GM10266 (cell line): ENCODE data around the gene SSNA1.

Experiments
- DNase-seq: peaks from one replicate; pipeline ENCODE4 v3.0.0; 2012; ENCODE audit errors: extremely low spot score
- TF ChIP-seq, protein P1 (sequence below): IDR thresholded peaks from 2 replicates; pipeline ENCODE4 v1.5.1; 2012; ENCODE audit warnings: mild to moderate bottlenecking, low read depth; ENCODE audit not compliant: control insufficient read depth, insufficient read depth; ENCODE audit errors: missing control alignments

Gene SSNA1

DNA sequence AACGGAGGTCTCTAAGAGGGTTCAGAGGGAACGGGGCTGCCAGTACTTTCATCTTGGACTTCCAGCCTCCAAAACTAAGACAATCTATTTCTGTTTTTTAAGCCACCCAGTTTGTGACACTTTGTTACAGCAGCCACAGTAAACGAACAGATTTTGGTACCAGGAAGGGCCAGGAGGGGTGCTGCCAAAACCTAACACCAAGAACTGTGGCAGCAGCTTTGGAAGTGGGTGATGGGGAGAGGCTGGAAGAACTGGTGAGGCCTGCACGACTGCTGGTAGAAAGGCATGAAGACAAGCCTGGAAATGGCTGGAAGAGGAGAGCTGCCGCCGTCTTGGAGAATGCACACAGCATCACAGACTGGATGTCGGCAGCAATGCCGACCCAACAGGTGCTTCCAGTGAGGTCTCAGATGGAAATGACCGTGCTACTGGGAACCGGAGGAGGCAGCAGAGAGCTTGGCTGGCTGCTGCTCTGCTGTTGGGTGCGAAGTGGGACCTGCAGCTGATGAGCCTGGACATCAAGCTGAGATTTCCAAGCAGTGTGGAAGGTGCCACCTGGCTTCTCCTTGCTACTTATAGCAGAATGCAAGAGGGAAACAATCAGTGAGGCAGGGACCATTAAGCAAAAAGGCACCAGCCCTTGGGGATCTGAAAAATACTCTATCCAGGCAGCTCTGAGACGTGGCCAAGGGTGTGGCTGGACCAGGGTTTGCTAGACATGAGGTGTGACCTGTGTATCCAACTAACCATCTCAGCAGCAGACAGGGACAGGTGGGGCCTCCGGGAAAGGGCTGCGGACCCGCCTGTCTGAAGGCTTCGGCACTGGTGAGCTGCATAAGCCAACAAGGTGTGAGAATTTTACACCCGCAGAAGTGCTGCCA, 11.9 kb upstream of the SSNA1 start:
- DNase-seq = peak; percentile 80
- TF ChIP-seq, protein P1, sequence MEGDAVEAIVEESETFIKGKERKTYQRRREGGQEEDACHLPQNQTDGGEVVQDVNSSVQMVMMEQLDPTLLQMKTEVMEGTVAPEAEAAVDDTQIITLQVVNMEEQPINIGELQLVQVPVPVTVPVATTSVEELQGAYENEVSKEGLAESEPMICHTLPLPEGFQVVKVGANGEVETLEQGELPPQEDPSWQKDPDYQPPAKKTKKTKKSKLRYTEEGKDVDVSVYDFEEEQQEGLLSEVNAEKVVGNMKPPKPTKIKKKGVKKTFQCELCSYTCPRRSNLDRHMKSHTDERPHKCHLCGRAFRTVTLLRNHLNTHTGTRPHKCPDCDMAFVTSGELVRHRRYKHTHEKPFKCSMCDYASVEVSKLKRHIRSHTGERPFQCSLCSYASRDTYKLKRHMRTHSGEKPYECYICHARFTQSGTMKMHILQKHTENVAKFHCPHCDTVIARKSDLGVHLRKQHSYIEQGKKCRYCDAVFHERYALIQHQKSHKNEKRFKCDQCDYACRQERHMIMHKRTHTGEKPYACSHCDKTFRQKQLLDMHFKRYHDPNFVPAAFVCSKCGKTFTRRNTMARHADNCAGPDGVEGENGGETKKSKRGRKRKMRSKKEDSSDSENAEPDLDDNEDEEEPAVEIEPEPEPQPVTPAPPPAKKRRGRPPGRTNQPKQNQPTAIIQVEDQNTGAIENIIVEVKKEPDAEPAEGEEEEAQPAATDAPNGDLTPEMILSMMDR = peak; percentile 70

DNA sequence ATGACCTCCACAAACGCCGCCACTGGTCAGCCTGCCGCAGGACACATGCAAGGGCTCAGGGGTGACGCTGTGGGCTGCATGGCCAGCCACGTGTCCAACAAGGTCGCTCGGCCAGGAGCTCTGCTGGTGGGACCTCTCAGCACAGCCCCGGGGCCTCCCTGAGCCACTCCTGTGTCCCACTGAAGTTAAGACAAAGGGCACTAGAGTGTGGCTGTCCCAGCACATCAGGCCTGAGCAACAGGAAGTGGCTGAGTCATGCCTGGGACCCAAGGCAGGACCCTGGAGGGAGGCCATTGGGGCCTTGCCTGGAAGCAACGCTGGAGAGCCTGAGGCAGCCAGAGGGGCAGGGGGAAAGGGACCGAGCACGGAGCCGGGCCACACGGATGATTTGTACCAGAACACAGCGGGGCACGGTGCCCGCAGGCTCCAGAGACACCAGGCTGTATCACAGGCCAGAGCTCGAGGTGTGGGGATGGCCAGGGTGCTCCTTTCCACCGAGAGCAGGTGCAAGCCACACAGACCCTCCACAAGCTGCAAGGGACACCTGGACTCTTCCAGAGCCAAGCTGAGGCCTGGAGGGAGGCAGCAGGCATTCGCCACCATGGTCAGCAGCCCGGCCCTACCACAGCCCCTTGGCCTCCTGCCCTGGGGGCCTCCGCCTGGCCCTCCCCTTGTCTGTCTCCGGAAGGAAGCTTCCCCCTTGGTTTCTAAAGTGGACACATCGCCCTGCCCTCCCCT, 10.1 kb upstream of the SSNA1 start:
- TF ChIP-seq, protein P1 = no peak
- DNase-seq = no peak

DNA sequence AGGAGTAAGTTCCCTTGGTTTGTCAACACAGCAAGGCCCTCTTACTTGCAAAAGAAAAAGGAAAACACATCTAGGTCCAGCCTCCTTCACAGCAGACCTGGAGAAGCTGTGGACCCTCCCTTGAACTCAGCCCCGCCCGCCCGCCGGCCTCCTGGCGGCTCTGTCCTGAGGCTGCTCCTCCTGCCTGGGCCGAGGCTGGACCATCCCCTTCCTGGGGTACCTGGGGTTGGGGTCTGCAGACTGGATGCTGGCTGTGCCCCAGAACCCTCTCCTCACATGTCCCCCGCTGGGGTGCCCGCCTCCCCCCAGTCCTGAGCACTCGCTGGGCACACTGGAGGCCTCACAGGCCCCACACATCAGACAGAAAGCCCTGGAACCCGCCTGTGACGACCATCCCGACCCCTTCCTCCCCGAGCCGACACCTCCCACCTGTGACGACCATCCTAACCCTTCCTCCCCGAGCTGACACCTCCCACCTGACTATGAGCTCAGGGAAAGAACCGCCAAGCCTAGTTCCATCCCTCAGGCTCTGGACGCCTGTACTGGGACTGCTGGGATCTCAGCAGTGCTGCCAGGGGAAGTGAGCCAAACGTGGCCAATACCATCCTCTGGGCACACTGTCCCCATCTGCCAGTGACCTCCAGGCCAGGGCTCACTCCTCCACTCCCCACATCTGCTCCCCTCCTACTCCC, 9.4 kb upstream of the SSNA1 start:
- TF ChIP-seq, protein P1 = no peak
- DNase-seq = no peak

DNA sequence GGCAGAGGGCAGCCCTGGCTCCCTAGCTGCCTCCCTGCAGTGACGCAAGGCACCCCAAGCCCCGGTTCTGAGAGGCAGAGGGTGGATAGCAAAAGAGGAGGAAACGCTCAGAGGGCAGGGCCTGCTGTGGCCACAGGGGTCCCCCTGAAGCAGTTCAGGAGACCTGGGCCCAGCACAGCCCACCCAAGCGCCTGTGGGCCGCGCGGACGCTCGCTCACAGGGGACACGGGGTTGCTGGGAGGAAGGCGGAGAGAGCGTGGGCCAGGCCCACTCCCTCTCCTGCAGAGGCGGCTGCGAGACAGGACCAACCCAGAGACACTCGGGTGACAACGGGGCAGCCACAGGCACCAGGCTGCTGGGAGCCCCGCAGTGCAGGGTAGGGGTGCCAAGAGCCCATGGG, 8.7 kb upstream of the SSNA1 start:
- TF ChIP-seq, protein P1 = no peak
- DNase-seq = no peak

DNA sequence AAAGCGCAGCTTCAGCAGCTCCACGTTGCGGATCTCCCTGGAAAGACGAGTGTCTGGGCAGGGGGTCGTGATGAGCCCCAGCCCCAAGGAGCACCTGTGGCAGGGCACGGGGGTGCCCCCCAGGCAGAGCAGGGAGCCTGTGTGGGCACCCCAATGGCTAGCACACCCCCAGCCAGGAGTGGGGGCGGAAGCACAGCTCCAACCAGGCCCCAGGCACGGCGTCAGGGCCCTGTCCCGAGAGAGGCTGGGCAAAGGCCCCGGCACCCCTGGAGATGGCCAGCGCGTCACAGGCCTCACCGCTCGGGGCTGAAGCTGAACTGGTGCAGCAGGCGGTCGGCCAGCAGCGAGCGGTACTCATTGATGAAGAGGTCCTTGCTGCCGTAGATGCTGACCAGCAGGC, 8.0 kb upstream of the SSNA1 start:
- TF ChIP-seq, protein P1 = no peak
- no peak for DNase-seq

DNA sequence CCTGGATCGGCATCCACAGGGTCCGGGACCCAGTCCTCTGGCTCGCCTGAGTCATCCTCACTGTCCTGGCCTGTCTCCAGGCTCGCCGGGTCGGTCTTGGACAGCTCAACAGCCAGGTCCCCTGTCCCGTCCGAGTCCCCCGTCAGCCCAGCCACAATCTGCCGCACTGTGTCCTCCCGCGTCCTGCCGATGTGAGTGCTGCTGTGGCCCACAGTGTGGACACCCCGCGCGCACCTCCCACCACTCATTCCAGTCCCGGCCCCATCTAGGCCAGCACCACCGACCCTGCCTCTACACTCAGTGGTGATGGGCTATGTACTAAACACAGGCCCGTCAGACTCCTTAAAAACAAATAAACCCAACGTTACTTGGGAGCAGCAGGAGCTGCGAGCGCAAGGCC, 6.8 kb upstream of the SSNA1 start:
- no peak for DNase-seq
- TF ChIP-seq, protein P1 = no peak
